Small intestine (tissue), 7 donors: ENCODE results near the gene TMEM170A. TPM values are rescaled to one million over a fixed set of nuclear protein-coding genes. Genes with fewer than 3 reads are reported as not detected.
A peak's percentile ranks its signal among the peaks of the same experiment; 100 is the strongest.

Source experiments
- DNase-seq, 2 donors: peaks; one replicate each; pipeline versions ENCODE4 v3.0.0 to v3.0.0-alpha.2; 2013
- FAIRE-seq: peaks from 2 replicates; lab custom pipeline; 2012; peaks lifted over from hg19 to GRCh38; lab: Jason Lieb, UNC
- H3K27ac ChIP-seq, 3 donors: one replicate each; pipeline ENCODE4 v1.5.1; 2013; ENCODE audit warnings: low read length in 2 of 3, mild to moderate bottlenecking in 2 of 3, control low read depth in 1 of 3, inconsistent platforms in 1 of 3, low read depth in 1 of 3, moderate library complexity in 1 of 3
- H3K27me3 ChIP-seq, 3 donors: one replicate each; pipeline ENCODE4 v1.6.1; 2013; ENCODE audit warnings: low read length in 3 of 3, inconsistent platforms in 1 of 3; ENCODE audit not compliant: control insufficient read depth in 3 of 3, insufficient read depth in 3 of 3
- H3K36me3 ChIP-seq, 3 donors: one replicate each; pipeline ENCODE4 v1.6.1; 2013; ENCODE audit warnings: low read length in 3 of 3, inconsistent platforms in 1 of 3, low read depth in 1 of 3, mild to moderate bottlenecking in 1 of 3, moderate library complexity in 1 of 3; ENCODE audit not compliant: control insufficient read depth in 3 of 3, insufficient read depth in 2 of 3
- H3K4me1 ChIP-seq, 3 donors: one replicate each; pipeline ENCODE4 v1.6.1; 2013; ENCODE audit warnings: low read length in 2 of 3, inconsistent platforms in 1 of 3, low read depth in 1 of 3, mild to moderate bottlenecking in 1 of 3, moderate library complexity in 1 of 3; ENCODE audit not compliant: control insufficient read depth in 3 of 3, insufficient read depth in 2 of 3
- H3K4me3 ChIP-seq, 3 donors: one replicate each; pipeline ENCODE4 v1.5.1; 2013; ENCODE audit warnings: low read length in 3 of 3, control low read depth in 1 of 3, inconsistent platforms in 1 of 3, low read depth in 1 of 3, mild to moderate bottlenecking in 1 of 3, moderate library complexity in 1 of 3
- H3K9me3 ChIP-seq, 2 donors: one replicate each; pipeline ENCODE4 v1.6.1; 2013; ENCODE audit warnings: low read depth in 1 of 2, low read length in 1 of 2; ENCODE audit not compliant: control insufficient read depth in 2 of 2, insufficient read depth in 1 of 2
- WGBS, 3 donors: extraction: QIAGEN DNeasy Blood & Tissue Kit; methylation state at CpG; one replicate each; pipeline ENCODE4 v1.1.7; 2013; 5-methylcytosine and 5-hydroxymethylcytosine counted together
- polyA plus RNA-seq, 4 donors: library from polyadenylated mRNA; stranded (reverse) in 3 of 4; unstranded in 1 of 4; fragments of 200-250 nt in 3 of 4; fragments of 120-200 nt in 1 of 4; gene quantifications; one replicate each; pipeline versions ENCODE4 v1.2.1 to v1.2.3, GENCODE V29; 2013
- donor health status: healthy with polysubstance abuse.
- donor health status: control.
- donor health status: control.
- donor health status: Bipolar disorder and iron deficiency.
- donor health status: healthy.

TMEM170A gene
- polyA plus RNA-seq, 4 donors, result 9.6 to 50.9 (median 15.5) TPM

DNA sequence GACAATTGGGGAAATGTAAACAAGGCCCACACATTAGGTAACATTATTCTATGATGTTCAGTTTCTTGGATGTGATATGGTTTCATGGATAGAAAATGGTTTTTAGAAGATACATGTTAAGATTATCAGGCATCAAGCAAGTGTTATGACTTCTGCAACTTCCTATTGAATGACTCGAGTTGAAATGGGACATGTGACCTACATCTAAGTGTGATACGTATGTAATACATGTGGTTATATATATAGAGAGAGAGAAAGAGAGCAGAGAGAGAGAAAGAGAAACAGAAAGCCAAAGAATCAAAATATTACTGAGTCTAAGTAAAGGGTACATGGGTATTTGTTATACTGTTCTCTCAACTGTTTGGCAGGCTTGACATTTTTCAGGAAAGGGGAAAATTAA, 1.7 kb downstream of the TMEM170A start:
- Histone ChIP-seq H3K9me3 (no peaks in the 10 kb centered on the region), H3K36me3 (peaks cover 0 to 8% (median 0%) of the 10 kb centered on the region in 3 donors), H3K4me1 (peaks cover 0 to 28% (median 5%) of the 10 kb centered on the region in 3 donors), H3K27ac (peak overlapping the region in 2 of 3 donors; percentile 95 to 100), H3K27me3 (no peaks in the 10 kb centered on the region), H3K4me3 (peak overlapping the region in 2 of 3 donors; percentile 92 to 95)
- no peak for FAIRE-seq
- 0 to 6% (median 1%) methylated on average over 2 of the region's 2 CpGs for WGBS, 3 donors
- peak; percentile 39 to 43 for DNase-seq

DNA sequence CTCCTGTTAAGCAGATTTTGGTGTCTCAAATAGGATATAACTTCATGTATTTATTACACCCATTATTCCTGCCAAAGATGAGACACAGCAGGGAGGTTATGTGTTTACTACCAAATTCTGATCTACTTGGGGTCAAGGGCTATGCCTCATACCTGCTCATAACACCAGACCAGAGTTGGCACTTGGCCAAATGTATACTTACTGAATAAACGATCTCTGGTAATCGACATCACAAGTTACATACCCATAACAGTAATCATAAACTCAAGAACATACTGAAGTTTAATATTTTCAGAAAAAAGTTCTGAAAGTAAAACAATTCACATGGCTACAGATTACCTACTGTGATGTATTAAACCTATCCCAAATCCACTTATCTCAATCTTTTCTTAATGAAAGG, 2.9 kb downstream of the TMEM170A start:
- no peak for FAIRE-seq
- no peaks in the 10 kb centered on the region for H3K27me3 ChIP-seq
- WGBS, 3 donors, result 15 to 55% (median 39%) methylated on average over 2 of the region's 2 CpGs
- peak overlapping the region in 1 of 3 donors; percentile 21 for H3K27ac ChIP-seq
- H3K4me1 ChIP-seq, result peaks cover 5 to 39% (median 6%) of the 10 kb centered on the region in 3 donors
- no peaks in the 10 kb centered on the region for H3K9me3 ChIP-seq
- H3K36me3 ChIP-seq, result peaks cover 0 to 16% (median 2%) of the 10 kb centered on the region in 3 donors
- peak; percentile 30 to 61 for DNase-seq
- no peak overlapping the region for H3K4me3 ChIP-seq

DNA sequence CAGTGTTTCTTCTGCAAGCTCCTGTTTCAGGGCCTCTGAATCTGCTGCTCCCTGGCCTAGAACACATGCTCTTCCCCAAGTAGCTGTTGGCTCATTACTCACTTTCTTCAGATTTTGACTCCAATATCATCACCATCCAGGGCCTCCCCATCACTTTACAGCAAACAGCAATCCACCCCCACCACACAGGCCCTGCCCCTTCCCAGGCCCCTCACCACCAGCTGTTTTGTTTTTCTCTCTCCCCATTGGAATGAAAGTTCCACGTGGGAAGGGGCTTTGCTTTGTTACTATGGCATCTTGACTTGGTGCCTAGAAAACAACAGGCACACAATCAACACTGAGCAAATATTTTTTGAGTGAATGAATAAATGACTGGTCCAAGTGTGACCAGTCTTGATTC, 4.0 kb downstream of the TMEM170A start:
- Histone ChIP-seq H3K4me1 (peaks cover 6 to 49% (median 13%) of the 10 kb centered on the region in 3 donors), H3K9me3 (no peaks in the 10 kb centered on the region), H3K4me3 (no peak overlapping the region), H3K27ac (peak overlapping the region in 1 of 3 donors; percentile 25), H3K27me3 (no peaks in the 10 kb centered on the region), H3K36me3 (peaks cover 0 to 18% (median 2%) of the 10 kb centered on the region in 3 donors)
- no peak for DNase-seq
- 12 to 36% (median 24%) methylated on average over 1 of the region's 1 CpG for WGBS, 3 donors
- no peak for FAIRE-seq

DNA sequence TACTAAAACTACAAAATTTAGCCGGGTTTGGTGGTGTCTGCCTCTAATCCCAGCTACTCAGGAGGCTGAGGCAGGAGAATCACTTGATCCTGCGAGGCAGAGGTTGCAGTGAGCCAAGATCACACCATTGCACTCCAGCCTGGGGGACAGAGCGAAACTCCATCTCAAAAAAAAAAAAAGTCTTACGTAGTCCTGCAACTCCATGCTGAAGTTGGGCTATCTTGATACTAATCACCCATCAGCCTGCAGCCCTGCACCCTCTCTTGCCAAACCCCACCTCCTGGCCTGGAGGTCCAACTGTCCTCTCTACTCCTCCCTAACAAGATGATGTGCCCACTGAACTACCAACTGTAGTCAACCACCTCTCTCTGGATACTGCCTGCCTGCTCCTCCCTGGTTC, 4.8 kb downstream of the TMEM170A start:
- H3K9me3 ChIP-seq, result no peaks in the 10 kb centered on the region
- peaks cover 6 to 49% (median 14%) of the 10 kb centered on the region in 3 donors for H3K4me1 ChIP-seq
- DNase-seq (no peak), FAIRE-seq (no peak)
- peaks cover 0 to 20% (median 2%) of the 10 kb centered on the region in 3 donors for H3K36me3 ChIP-seq
- H3K27ac ChIP-seq, result peak overlapping the region in 1 of 3 donors; percentile 25
- H3K4me3 ChIP-seq, result no peak overlapping the region
- WGBS, 3 donors, result 93 to 95% (median 94%) methylated on average over 4 of the region's 4 CpGs
- no peaks in the 10 kb centered on the region for H3K27me3 ChIP-seq

DNA sequence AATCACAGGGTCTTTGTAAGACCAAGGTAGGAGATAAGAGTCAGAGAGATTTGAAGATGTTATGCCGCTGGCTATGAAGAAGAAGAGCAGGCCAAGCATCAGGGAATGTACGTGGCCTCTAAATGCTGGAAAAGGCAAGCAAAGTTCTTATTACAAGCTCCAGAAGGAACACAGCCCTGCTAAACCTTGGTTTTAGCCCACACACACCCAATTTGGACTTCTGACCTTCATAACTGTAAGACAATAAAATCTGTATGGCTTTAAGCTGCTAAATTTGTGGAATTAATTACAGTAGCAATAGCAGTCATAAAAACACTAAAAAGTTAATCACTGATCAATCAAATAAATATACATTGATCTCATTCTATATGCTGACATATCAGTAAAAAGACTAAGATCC, 6.0 kb downstream of the TMEM170A start:
- DNase-seq, result peak; percentile 70 to 87
- Histone ChIP-seq H3K9me3 (no peaks in the 10 kb centered on the region), H3K27me3 (no peaks in the 10 kb centered on the region), H3K4me3 (no peak overlapping the region), H3K4me1 (peaks cover 8 to 49% (median 14%) of the 10 kb centered on the region in 3 donors), H3K27ac (peak overlapping the region; percentile 37 to 77 (median 70)), H3K36me3 (peaks cover 0 to 21% (median 2%) of the 10 kb centered on the region in 3 donors)
- 27 to 62% (median 38%) methylated on average over 2 of the region's 2 CpGs for WGBS, 3 donors
- no peak for FAIRE-seq

DNA sequence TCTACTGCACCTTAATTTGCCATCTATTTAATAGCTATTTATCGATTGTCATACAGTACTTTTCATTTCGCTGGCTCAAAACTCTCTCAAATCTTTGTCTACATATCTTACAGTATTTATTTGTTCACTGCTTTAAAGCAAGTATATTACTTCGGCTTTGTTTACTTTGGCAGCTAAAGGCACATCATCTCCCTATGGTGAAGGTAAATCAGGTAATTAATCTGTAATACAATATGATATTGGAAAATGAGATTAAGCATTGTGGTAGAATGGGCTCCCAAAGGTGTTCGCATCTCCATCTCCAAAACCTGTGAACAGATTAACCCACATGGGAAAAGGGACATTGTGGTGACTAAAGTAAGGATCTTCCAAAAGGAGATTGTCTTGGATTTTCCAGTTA, 6.5 kb downstream of the TMEM170A start:
- Histone ChIP-seq H3K27ac (peak overlapping the region; percentile 37 to 77 (median 70)), H3K4me3 (no peak overlapping the region), H3K4me1 (peaks cover 11 to 52% (median 14%) of the 10 kb centered on the region in 3 donors), H3K36me3 (peaks cover 0 to 21% (median 2%) of the 10 kb centered on the region in 3 donors), H3K27me3 (no peaks in the 10 kb centered on the region), H3K9me3 (no peaks in the 10 kb centered on the region)
- DNase-seq (peak in 1 of 2 donors; percentile 36), FAIRE-seq (no peak)
- 17 to 64% (median 28%) methylated on average over 4 of the region's 4 CpGs for WGBS, 3 donors

DNA sequence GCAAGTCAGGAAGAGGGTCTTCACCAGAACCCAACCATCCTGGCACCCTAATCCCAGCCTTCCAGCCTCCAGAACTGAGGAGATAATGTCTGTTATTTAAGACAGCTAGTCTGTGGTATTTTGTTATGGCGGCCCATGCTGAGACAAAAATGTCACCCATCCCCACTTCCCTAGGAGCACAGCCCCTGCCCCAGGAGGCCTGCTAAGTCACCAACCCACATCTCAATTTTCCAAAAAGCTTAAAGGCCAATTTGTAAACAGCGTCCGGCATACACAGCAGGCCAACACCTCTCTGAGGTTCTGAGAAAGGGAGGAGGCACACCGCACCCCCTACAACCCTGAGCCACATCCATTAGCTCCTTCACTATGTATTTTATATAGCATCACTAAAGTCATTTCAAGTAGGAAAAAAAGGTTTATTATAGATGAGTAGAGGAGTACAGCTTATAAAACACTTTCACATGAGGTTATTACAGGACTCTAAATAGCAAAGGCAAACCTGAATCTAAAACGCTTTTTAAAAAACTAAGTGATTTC, 6.9 kb downstream of the TMEM170A start:
- no peaks in the 10 kb centered on the region for H3K27me3 ChIP-seq
- WGBS, 3 donors, result 18 to 63% (median 46%) methylated on average over 5 of the region's 5 CpGs
- no peak overlapping the region for H3K4me3 ChIP-seq
- peaks cover 0 to 21% (median 2%) of the 10 kb centered on the region in 3 donors for H3K36me3 ChIP-seq
- H3K4me1 ChIP-seq, result peaks cover 13 to 57% (median 14%) of the 10 kb centered on the region in 3 donors
- FAIRE-seq (no peak), DNase-seq (no peak)
- peak overlapping the region; percentile 0 to 70 (median 49) for H3K27ac ChIP-seq
- no peaks in the 10 kb centered on the region for H3K9me3 ChIP-seq

DNA sequence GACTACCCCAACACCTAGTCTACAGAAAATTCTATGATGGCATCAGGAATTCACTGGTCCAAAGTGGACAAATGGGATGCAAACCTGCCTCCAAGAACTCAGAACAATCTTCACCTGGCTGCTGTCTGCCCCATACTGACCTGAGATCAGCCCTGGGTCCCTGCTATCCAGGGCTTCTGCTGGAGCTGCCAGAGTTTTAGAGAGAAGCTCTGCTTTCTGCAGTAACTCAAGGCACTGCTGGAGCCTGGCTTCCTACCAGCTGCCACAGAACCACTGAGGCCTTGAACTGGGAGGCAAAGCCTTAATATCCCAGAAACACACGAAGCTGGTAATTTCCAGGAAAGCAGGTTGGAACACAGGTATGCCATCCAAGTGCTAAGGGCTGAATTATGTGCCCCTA, 7.5 kb downstream of the TMEM170A start:
- peaks cover 14 to 62% (median 14%) of the 10 kb centered on the region in 3 donors for H3K4me1 ChIP-seq
- WGBS, 3 donors, result 11 to 67% (median 65%) methylated on average over 1 of the region's 1 CpG

More for the DNA sequence above, 7.5 kb downstream of the TMEM170A start:
- Histone ChIP-seq H3K27ac (peak overlapping the region in 1 of 3 donors; percentile 70), H3K9me3 (no peaks in the 10 kb centered on the region), H3K27me3 (no peaks in the 10 kb centered on the region), H3K4me3 (no peak overlapping the region), H3K36me3 (peaks cover 0 to 26% (median 2%) of the 10 kb centered on the region in 3 donors)
- DNase-seq, result no peak
- no peak for FAIRE-seq
